HG03025 (cell line): ENCODE measurements around the gene ALDH1A1.

Experiments
- ATAC-seq: cut with Tn5 transposase; IDR thresholded peaks from one replicate; pipeline ENCODE4 v1.9.1; 2021; ENCODE audit warnings: mild to moderate bottlenecking, moderate library complexity; ENCODE audit not compliant: unreplicated experiment, low FRiP score

ALDH1A1 gene

DNA sequence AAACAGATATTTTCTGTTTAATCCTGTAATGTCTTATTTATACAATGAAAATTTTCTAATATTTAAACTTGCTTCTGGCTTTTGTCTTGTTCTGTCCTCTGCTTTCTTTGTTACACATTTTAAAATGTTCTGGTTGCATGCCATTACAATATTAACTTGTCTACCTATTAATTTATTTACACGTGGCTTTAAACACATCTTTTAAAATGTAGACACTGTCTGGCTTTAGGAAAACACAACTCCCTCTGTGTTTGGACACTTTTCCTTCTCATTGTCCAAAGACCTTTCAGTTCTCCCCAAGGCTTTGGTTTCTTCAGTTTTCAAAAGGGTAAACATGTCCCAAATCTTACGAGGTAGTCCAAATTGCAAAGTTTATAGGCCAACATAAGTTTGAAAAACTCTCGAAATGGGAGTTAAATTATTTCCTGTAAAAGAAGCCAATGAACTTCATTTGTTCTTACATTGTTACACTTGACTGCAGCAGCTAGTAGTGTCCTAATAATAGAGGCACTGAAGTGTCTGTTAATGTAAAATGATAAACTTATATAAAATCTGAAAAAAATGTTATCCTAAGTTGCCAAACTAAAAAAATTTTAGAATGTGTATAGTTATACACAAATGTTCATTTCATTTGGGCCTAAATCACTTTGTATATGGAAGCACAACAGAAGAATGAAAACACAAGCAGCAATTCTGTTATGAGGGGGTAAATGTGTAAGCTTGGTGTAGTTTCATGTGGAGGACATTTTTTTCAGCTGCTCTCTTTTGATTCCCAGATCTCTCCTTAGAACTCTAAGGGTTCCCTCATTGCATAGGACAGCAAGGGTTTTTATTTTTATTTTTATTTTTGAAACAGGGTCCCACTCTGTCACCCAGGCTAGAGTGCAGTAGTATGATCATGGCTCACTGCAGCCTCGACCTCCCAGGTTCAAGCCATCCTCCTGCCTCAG, 53.8 kb downstream of the ALDH1A1 start:
- ATAC-seq: no peak

DNA sequence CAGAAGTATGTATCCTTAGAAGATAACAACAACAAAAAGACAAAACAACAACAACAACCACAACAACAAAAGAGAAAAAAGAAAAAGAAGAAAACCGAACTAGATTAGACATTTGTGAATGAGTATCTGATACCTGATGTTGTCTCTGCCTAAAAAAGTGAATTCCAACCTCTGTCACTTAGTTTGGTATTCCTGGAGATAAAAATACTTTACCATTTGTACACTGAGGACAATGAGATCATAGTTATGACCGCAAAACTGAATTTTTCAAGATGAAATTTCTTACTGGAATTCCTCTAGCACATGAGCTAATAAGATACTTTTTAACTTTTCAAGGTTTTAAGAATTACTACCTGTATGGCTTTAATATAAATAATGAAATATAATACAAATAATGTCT, 54.5 kb downstream of the ALDH1A1 start:
- no peak for ATAC-seq

DNA sequence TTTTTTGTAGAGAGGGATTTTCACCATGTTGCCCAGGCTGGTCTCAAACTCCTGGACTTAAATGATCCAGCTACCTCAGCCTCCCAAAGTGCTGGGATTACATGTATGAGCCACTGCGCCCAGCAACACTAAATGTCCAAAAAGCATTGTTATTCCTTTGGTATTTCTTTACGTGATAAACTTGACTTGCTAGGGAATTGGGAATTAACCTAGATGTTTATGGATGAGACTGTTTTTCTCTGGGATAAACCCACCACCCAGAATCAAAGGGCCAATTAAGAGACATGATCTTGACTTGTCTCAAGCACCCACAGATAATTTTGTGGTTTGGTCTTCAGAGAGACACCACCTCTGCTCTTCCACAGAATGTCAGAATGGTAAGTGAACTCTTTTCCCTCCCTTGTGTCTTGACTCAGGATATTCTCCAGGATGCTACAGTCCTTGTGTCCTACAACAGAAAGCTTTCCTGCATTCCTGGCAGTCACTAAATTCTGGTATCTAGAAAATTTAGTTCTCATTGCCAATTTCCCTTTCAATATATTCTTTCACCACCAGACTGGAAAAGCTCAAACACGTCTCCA, 55.7 kb downstream of the ALDH1A1 start:
- ATAC-seq: no peak

DNA sequence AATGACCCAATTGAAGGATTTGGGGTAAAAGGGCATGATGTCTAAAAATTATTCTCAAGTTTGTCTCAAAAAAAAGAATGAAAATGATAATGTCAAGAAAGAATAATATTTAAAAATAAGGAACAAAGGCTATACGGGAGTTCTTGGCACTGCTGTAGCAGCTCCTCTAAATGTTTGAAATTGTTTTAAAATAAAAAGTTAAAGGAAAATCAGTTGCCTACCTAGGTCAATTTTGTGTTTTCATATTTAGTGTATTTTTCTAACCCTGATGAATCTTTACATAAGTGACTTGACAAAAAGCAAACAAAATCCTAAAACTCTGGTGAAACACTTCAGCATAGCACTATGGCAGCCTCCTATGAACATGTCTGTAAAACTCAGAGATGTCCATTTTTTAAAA, 56.4 kb downstream of the ALDH1A1 start:
- no peak for ATAC-seq

DNA sequence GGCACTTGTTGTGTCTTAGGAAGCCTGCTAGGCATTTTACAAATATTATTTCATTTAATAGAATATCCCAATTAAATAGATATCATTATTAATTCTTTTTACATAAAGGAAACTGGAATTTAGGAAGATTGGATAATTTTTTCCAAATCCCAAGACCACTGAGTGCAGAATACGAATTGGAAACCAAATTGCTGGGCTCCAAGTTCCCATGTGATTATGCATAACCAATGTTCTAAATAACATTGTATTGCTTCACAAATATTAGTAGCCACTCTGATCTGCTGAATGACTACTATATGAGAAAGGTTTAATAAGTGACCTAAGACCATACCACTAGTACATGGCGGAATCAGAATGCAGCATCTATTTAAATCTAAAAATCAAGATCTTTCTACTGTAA, 57.7 kb downstream of the ALDH1A1 start:
- ATAC-seq: no peak

DNA sequence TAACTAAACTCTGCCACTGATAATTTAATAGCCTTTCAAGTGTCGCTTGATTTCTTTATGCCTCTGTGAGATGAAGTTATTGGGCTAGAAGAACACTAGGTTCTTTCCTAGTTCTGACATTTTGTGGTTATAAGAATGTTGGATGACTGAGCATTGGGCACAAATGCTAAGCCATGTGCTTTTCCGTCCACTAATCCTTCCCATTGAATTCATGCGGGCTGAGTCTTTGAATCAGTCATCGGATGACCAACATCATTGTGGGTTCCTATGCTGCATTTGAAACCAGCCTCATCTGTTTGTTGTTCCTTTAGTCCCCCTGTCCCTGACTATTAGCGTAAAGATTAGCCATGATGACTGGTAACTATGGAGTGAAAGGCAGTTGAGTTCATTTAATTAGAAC, 58.5 kb downstream of the ALDH1A1 start:
- ATAC-seq: no peak

DNA sequence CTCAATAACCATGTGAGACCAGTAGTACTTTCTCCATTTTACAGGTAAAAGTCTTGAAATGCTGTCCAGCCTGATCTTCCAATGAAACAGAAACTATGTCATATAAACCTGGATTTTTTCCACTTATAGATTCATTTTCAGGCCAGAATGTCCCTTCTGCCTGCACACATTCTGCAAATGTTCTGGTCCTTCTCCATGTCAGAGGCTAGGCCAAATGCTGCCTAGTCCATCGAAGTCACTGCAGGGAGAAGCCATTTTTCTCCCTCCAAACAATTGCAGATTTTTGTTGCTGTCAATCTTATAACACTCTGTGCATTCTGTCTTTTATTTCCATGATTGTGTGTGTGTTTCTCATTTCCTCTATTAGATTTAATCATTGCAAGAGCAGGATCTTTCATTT, 59.4 kb downstream of the ALDH1A1 start:
- no peak for ATAC-seq

DNA sequence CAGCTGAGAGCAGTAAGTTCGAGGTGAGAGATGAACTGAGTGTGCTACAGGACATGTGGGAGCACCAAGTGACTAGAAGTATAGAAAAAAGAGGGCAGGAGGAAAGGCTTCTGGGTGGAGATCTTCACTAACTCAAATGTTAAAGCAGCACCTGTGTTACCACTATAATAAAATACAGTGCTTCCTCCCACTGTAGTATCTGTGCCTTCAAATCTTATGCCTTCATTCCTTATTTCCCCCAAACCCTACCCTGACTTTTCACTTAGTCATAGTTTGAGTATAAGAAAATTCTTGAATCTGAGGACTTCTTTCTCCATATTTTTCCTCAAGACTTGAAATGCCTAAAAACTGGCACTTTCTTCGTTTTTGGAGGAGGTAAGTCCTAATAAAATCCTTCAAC, 61.8 kb downstream of the ALDH1A1 start:
- no peak for ATAC-seq

DNA sequence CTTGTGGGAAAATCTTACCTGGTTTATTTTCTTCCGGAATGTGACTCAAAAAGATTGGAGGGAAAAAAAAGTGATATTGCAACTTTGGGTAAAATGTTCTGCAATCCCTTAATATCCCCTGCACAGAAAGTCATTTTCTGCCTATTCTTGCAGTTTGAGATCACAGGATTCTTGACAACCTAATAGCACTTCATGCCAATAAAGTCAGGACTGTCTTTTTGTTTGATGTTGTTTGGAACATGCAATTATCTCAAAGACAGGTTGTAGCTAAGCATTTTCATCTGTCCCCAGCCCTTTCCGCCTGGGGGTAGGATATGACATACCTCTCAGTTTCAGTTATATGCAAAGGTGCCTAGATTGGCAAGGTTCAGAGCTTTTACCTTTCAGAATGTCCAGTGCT, 63.9 kb downstream of the ALDH1A1 start:
- no peak for ATAC-seq

DNA sequence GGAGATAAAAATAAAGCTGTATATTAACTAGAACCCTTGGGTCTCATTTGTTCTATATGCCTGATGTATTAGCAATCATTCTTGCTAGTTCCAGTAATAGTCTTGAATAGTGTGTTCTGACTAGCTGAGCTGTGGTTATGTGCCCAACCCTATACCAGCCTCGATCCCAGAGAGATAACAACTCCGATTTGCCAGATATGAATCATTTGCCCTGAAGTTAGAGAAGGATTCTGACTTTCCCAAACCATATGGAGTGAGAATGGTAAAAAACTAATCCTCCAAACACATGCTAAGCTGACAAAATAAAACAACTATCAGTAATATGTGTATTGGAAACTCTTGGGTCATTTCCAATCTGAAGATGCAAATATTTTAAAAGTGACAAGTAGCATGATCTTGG, 64.8 kb downstream of the ALDH1A1 start:
- no peak for ATAC-seq

DNA sequence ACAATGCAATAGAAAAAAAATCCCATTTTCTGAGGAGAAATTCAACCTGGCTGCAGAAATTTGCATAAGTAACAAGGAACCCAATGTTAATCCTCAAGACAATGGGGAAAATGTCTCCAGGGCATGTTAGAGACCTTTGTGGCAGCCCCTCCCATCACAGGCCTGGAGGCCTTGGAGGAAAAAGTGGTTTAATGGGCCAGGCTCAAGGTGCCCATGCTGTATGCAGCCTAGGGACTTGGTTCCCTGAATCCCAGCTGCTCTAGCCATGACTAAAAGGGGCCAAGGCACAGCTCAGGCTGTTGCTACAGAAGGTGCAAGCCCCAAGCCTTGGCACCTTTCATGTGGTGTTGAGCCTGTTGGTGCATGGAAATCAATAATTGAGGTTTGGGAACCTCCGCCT, 66.5 kb downstream of the ALDH1A1 start:
- no peak for ATAC-seq

DNA sequence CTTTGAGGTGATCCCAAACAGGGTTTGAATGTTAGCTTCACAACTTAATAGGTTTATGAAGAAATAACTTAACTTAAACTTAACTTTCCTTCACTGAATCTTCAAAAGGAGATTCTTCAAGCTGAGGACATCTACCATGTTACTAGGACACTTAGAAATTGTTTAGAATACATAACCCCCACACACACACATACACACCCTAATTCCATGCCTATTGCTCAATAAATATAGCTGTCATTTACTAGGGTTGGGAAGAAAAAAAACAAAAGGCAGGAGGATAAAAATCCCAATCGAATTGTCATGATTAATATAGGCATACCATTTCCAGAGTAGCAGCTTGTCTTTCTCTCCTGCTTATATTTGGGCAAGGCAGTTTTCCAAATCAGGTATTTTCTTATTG, 68.3 kb downstream of the ALDH1A1 start:
- ATAC-seq: no peak

DNA sequence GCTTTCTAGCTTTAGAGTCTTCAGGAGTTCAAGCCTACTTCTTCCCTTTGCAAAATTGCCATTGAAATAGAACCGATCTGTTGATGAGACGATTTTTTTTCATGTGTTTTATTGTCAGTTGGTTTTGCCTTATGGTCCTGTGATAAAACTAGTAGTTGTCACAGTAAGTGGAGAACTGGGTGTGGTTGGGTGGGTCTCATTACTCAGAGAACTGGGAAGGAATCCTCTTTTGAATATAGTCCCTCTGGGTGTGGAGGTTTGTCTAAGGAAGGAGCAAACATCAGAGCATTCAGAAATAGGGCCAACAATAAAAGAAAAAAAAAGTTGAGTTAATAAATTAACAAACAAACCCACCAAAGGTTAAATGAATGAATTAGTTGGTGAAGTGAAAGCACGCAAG, 69.0 kb downstream of the ALDH1A1 start:
- no peak for ATAC-seq

DNA sequence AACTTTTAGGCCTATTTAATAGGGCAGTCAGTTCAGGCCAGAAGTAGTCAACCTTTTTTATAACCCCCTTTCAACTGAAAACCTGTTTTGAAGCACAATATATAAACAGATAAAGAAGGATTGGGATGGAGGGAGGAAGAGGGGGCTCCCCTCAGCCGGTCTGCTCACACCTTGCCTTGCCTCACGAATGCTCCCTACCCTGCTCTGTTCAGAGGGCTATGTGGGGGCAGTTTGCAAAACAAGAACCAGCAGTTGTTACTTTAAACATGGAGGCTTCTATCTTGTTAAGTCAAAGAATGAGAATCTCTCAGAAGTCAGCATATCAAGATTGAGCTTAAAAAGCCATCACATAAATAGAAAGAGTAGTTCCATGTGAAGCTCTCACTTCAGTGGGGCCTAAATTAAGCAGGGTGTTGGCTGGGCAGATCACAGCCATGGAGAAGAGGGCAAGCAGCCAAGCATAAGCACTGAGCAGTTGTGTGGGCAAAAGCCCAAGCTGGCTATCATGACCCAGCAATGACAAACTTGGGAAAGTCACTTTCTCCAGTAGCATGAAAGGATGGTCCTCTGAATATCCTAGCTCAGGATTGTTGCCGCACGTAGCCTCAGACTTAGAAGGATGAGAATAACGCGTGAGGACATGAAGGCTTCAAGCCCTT, 70.6 kb downstream of the ALDH1A1 start:
- ATAC-seq: no peak

DNA sequence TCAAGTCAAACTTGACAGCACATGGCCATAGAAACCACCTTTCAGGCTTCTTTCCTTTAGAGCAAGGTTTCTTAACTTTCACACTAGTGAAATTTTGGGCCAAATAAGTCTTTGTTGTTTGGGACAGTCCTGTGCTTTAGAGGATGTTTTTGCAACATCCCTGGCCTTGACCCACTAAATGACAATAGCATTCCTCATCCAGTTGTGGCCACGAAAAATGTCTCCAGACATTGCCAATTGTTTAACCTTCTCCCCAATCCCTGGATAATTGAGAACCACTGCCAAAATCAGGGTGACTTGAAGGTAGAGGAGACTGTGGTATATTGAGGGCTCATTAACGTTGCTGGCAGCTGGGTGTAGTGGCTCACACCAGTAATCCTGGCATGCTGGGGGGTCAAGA, 72.0 kb downstream of the ALDH1A1 start:
- no peak for ATAC-seq

DNA sequence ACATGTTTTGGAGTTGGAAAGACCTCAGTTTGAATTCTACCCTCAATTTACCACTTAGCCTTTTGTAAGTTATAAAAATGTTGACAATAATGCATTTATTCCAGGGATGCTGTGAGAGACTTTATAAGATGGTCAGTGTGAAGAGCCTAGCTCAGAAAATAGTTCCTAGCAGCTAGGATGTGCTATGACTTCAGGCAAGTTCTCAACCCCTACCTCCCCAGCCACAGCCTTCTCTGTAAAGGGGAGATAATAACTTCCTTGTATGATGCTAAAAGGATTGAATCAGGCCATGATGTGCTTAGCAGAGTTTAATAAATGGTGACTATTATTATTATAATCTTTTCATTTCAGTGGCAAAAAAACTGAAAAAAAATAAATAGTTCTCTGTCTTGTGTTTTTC, 77.6 kb downstream of the ALDH1A1 start:
- no peak for ATAC-seq

DNA sequence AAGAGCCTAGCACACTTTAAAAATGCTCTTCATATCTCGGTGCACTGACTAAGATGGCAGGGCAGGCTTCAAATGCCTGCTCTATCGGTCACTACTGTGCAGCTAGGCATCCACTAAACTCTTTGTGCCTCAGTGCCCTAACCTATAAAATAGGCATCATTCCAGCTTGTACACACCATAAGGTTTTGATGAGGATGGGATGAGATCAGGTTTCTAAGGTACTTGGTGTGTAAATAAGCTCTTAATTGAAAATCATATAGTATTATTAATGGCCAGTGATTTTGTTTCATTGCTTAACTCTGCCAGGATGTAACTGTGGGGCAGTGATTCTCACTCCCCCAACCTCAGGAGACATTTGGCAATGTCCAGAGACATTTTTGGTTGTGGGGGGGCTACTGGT, 78.5 kb downstream of the ALDH1A1 start:
- ATAC-seq: no peak

DNA sequence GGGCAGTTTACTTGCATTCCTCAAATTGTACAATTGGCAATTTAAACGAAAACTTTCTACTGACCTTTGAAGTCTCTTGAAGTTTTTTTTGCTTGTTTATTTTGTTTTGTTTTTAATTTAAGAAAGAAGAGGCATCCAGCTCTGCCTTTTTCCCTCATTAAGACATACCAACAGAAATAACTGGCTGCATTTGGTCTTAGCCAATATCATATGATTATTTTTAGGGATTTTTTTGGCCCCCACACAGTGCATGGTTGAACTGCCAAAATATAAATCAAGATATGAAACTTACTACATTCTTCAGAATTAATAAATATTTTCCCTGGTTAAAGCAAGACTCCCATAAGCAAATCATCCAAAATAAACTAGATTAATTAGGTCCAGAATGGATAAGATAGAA, 79.4 kb downstream of the ALDH1A1 start:
- ATAC-seq: no peak

DNA sequence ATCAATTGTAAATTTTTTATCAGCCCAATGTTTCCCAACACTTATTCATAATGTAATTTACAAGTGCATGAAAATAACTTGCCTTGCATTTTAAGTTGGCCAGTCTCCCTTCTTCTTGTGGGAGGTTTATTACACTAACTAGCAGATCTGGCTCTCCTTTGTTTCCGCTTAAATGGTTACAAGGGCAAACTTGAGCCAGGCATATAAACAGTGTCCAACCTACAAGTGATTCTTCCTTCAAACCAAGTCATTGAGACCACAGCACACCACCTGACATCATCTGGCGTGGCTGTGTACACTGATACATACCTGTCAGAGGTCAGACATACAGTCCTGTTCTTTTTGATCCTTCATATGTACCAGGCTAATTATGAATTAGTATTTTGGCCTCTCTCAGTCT, 80.1 kb downstream of the ALDH1A1 start:
- no peak for ATAC-seq

DNA sequence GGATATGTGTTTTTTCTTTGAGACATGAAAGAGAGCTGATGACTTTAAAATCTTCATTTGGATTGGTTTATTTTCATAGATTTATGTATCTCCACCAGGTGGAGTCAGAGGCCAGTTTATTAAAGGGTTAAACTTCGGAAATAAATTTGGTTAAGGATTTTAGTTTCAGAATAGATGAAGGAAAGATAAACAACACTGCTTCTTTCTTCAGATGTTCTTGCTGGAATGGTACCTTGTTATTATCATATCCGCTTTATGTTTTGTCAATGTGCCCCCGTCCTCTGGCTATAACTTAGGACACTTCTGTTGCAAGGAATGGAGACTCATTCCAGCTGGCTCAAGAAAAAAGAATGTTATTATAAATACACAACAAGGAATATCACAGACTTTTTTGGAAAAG, 81.2 kb downstream of the ALDH1A1 start:
- ATAC-seq: no peak

DNA sequence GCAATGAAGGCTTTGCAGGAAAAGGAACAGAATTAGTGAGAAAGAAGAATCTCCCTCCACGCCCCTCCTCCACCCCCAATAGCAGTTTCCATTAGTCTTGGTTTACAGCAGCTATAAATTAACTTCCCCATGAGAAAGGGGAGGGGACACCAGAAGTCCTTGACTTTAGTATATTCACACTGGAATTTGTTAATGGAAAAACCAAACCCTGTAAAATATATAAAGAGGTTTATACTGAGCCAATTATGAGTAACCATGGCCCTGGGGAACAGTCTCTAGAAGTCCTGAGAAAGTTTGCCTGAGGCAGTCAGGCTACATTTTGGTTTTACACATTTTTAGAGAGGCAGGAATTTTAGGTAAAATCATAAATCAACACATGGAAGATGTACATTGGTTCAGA, 88.5 kb downstream of the ALDH1A1 start:
- ATAC-seq: no peak
